ENCODE results near the gene ST6GAL1.

DNA sequence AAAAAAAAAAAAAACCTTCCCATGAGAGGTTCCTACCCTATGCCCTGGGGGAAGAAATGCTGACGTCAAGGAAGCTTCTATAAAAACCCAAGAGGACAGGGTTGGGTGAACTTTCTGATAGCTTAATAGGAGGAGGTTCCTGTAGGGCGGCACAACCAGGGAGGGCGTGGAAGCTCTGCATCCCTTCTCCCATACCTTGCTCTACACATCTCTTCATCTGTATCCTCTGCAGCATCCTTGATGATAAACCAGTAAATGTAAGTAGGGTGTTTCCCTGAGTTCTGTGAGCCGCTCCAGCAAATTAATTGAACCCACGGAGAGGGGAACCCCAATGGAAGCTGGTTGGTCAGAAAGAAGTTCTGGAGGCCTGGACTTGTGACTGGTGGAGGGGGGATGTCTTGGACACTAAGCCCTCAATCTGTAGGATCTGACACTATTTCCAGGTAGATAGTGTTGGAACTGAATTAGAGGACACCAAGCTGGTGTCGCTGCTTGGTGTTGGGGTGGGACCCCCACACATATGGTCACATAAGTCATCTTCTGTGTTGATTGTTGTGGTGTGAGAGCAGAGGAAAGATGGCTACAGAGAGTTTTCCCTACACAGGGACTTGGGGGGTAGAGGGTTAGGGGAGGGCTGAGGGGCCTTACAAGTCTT is 91.5 kb downstream of the ST6GAL1 start:
- TF ChIP-seq, protein P1, sequence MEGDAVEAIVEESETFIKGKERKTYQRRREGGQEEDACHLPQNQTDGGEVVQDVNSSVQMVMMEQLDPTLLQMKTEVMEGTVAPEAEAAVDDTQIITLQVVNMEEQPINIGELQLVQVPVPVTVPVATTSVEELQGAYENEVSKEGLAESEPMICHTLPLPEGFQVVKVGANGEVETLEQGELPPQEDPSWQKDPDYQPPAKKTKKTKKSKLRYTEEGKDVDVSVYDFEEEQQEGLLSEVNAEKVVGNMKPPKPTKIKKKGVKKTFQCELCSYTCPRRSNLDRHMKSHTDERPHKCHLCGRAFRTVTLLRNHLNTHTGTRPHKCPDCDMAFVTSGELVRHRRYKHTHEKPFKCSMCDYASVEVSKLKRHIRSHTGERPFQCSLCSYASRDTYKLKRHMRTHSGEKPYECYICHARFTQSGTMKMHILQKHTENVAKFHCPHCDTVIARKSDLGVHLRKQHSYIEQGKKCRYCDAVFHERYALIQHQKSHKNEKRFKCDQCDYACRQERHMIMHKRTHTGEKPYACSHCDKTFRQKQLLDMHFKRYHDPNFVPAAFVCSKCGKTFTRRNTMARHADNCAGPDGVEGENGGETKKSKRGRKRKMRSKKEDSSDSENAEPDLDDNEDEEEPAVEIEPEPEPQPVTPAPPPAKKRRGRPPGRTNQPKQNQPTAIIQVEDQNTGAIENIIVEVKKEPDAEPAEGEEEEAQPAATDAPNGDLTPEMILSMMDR (IDR thresholded peaks at IDR 0.05) = no peak
- TF ChIP-seq POLR2A (IDR thresholded peaks at IDR 0.05) = no peak

Data from gastroesophageal sphincter (tissue), 3 donors.